T-helper 1 cell treated with Interleukin-12 subunit alpha and Interleukin-12 subunit beta and Interleukin-4 antibody, amounts not matched to agents 30 μg/mL and 1 μg/mL, for 36 hours (primary cell): Measurements from ENCODE around the gene XPO1.
"Not testable (repeated sequence)": the region's sequence is repeated elsewhere in the genome, so short reads cannot be mapped to it uniquely, and the experiment has no call there.

Experiments used
- H3K27ac Mint-ChIP-seq: one replicate; pipeline ENCODE4 v1.8.0; 2021; ENCODE audit warnings: mild to moderate bottlenecking, mixed read lengths
- H3K27me3 Mint-ChIP-seq: one replicate; pipeline ENCODE4 v1.8.0; 2021; ENCODE audit warnings: low read depth, mixed read lengths
- H3K36me3 Mint-ChIP-seq: one replicate; pipeline ENCODE4 v1.8.0; 2021; ENCODE audit warnings: low read depth, mixed read lengths
- H3K4me1 Mint-ChIP-seq: one replicate; pipeline ENCODE4 v1.8.0; 2021; ENCODE audit warnings: low read depth, mixed read lengths
- H3K4me3 Mint-ChIP-seq: one replicate; pipeline ENCODE4 v1.8.0; 2021; ENCODE audit warnings: mild to moderate bottlenecking, moderate library complexity, mixed read lengths
- H3K9me3 Mint-ChIP-seq: one replicate; pipeline ENCODE4 v1.8.0; 2021; ENCODE audit warnings: mixed read lengths

XPO1 gene

DNA sequence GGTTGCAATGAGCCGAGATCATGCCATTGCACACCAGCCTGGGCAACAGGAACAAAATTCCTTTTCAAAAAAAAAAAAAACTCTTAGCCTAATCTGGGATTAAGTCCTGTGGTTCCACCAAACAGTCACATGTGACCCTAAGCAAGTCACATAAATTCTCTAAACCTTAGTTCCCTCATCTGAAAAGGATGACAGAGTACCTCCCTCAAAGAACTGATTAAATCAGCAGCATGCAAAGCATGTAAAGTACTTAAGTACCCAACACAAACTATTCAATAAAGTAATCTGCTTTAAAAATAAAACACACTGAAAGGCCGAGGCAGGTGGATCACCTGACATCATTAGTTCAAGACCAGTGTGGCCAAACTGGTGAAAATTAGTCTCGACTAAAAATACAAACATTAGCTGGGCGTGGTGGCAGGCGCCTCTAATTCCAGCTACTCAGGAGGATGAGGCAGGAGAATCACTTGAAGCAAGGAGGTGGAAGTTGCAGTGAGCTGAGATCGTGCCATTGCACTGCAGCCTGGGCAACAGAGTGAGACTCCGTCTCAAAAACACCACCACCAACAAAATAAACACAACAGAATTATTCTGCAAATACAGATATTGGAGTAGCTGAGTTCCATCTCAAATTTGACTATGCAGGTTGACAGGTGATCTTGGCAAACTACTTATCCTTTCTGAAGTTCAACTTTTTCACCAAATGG, 74.2 kb downstream of the XPO1 start:
- peaks cover 19% of the 10 kb centered on the region for H3K4me1 Mint-ChIP-seq
- H3K36me3 Mint-ChIP-seq = peaks cover 8% of the 10 kb centered on the region
- no peak overlapping the region for H3K4me3 Mint-ChIP-seq
- H3K27ac Mint-ChIP-seq = no peak overlapping the region
- no peaks in the 10 kb centered on the region for H3K27me3 Mint-ChIP-seq
- H3K9me3 Mint-ChIP-seq = no peaks in the 10 kb centered on the region

DNA sequence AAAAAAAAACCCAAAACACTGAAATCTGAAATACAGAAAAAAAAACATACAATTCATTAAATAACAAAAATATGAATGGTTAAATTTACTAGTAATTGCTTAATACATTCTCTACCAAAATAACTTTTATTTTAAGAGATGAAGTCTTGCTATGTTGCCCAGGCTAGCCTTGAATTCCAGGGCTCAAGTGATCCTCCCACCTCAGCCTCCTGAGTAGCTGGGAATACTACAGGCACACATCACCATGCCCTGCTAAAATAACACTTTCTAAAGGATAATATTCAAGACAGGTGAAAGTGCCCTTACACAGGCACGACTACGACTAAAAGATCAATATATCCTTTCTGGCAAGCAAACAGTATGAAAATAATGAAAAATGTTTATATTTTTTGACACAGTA, 76.8 kb downstream of the XPO1 start:
- H3K27ac Mint-ChIP-seq = no peak overlapping the region
- no peaks in the 10 kb centered on the region for H3K9me3 Mint-ChIP-seq
- H3K27me3 Mint-ChIP-seq = no peaks in the 10 kb centered on the region
- H3K4me1 Mint-ChIP-seq = peaks cover 25% of the 10 kb centered on the region
- H3K4me3 Mint-ChIP-seq = no peak overlapping the region
- H3K36me3 Mint-ChIP-seq = peaks cover 6% of the 10 kb centered on the region

DNA sequence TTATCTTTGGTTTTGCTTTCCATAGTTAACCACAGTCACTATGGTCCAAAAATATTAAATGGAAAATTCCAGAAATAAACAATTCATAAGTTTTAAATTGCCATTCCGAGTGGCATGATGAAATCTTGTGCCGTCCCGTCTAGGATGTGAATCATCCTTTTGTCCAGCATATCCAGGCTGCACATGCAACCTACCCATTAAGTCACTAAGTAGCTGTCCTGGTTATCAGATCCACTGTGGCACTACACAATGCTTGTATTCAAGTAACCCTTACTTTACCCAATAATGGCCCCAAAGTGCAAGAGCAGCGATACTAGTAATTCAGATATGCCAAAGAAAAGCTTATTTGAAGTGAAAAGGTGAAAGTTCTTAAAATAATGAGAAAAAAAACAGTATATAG, 78.0 kb downstream of the XPO1 start:
- no peaks in the 10 kb centered on the region for H3K27me3 Mint-ChIP-seq
- H3K27ac Mint-ChIP-seq = no peak overlapping the region
- no peak overlapping the region for H3K4me3 Mint-ChIP-seq
- peaks cover 29% of the 10 kb centered on the region for H3K4me1 Mint-ChIP-seq
- no peaks in the 10 kb centered on the region for H3K9me3 Mint-ChIP-seq
- H3K36me3 Mint-ChIP-seq = peaks cover 10% of the 10 kb centered on the region

DNA sequence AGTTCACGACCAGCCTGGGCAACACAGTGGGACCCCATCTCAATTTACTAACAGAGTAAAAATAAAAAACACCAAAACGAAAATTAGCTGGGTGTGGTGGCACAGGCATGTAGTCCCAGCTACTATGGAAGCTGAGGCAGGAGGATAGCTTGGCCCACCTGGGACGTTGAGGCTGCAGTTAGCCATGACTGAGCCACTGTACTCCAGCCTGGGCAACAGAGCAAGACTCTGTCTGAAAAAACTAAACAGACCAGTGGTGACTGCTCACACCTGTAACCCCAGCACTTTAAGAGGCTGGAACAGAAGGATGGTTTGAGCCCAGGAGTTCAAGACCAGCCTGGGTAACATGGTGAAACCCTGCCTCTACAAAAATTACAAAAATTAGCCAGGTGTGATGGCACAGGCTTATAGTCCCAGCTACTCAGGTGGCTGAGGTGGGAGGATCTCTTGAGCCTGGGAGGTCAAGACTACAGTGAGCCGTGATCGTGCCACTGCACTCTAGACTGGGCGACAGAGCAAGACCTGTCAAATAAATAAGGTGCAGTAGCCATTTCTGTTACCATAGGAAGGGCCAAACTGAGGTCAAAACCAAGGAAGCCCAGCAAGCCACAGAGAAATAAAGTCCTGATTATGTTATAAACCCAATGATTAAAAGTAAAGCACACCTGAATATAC, 81.3 kb downstream of the XPO1 start:
- H3K4me1 Mint-ChIP-seq = peaks cover 28% of the 10 kb centered on the region
- H3K36me3 Mint-ChIP-seq = peaks cover 7% of the 10 kb centered on the region
- H3K4me3 Mint-ChIP-seq = no peak overlapping the region
- H3K27ac Mint-ChIP-seq = no peak overlapping the region
- no peaks in the 10 kb centered on the region for H3K27me3 Mint-ChIP-seq
- no peaks in the 10 kb centered on the region for H3K9me3 Mint-ChIP-seq

DNA sequence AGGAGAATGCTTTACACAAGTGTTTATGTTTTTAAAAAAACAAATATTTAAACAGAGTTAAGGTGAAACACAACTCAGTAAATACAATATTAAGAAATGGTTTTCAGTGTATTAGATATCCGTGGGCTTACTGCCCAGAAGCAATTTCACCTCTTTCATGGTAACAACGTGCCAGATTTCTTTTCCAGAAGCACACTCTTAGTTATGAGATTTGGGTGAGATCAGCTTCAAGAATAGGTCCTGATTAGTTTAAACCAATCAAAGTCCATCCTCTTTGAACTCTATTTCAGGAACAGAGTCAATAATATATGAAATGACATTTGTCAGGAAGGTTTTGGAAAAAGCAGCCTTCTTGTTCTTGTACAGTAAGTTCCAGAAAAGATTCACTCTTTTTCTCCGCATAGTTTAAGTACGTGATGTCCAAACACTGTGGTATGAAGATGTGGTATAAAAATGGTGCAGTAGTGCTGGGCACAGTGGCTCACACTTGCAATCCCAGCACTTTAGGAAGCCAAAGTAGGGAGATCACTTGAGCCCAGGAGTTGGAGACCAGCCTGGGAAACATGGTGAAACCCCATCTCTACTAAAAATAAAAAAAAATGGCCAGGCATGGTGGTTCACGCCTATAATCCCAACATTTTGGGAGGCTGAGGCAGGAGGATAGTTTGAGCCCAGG, 81.9 kb downstream of the XPO1 start:
- Mint-ChIP-seq H3K4me3 (no peak overlapping the region), H3K9me3 (no peaks in the 10 kb centered on the region), H3K36me3 (peaks cover 11% of the 10 kb centered on the region), H3K4me1 (peaks cover 25% of the 10 kb centered on the region), H3K27me3 (no peaks in the 10 kb centered on the region), H3K27ac (no peak overlapping the region)

DNA sequence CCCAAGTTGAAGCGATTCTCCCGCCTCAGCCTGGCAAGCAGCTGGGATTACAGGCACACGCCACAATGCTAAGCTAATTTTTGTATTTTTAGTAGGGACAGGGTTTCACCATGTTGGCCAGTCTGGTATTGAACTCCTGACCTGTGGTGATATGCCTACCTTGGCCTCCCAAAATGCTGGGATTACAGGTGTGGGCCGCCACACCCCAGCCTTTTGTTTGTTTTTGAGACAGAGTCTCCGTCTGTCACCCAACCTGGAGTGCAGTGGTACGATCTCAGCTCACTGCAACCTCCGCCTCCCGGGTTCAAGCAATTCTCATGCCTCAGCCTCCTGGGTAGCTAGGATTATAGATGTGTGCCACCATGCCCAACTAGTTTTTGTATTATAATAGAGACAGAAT, 83.2 kb downstream of the XPO1 start:
- H3K4me3 Mint-ChIP-seq, H3K27ac Mint-ChIP-seq: not testable (repeated sequence)
- peaks cover 22% of the 10 kb centered on the region for H3K4me1 Mint-ChIP-seq

DNA sequence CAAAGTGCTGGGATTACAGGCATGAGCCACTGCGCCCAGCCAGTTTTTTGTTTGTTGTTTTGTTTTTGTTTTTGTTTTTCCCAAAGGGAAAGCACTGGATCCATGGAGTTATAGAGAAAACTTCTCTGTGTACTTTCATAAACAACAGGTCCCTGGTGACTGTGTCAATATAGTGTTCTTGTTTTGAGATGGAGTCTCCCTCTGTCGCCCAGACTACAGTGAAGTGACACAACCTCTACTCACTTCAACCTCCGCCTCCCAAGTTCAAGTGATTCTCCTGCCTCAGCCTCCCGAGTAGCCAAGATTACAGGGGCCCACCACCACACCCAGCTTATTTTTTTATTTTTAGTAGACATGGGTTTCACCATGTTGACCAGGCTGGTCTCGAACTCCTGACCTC, 83.8 kb downstream of the XPO1 start:
- H3K4me1 Mint-ChIP-seq = peaks cover 24% of the 10 kb centered on the region
- H3K27ac Mint-ChIP-seq = no peak overlapping the region
- no peak overlapping the region for H3K4me3 Mint-ChIP-seq
- peaks cover 3% of the 10 kb centered on the region for H3K9me3 Mint-ChIP-seq
- no peaks in the 10 kb centered on the region for H3K27me3 Mint-ChIP-seq
- peaks cover 19% of the 10 kb centered on the region for H3K36me3 Mint-ChIP-seq

More for the DNA sequence above, 83.2 kb downstream of the XPO1 start:
- H3K27me3 Mint-ChIP-seq, H3K9me3 Mint-ChIP-seq: not testable (repeated sequence)
- H3K36me3 Mint-ChIP-seq = peaks cover 18% of the 10 kb centered on the region

DNA sequence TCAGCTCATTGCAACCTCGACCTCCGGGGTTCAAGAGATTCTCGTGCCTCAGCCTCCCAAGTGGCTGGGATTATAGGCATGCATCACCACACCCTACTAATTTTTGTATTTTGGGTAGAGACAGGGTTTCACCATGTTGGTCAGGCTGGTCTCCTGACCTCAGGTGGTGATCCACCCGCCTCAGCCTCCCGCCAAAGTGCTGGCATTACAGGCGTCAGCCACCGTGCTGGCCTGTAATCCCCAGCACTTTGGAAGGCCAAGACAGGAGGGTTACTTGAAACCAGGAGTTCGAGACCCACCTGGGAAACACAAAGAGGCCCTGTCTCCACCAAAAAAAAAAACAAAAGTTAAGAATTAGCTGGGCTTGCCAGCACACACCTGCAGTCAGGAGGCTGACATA, 85.8 kb downstream of the XPO1 start:
- H3K27me3 Mint-ChIP-seq = no peaks in the 10 kb centered on the region
- peaks cover 3% of the 10 kb centered on the region for H3K9me3 Mint-ChIP-seq
- peaks cover 29% of the 10 kb centered on the region for H3K36me3 Mint-ChIP-seq
- H3K4me1 Mint-ChIP-seq = peaks cover 12% of the 10 kb centered on the region
- H3K4me3 Mint-ChIP-seq = no peak overlapping the region
- H3K27ac Mint-ChIP-seq = no peak overlapping the region

DNA sequence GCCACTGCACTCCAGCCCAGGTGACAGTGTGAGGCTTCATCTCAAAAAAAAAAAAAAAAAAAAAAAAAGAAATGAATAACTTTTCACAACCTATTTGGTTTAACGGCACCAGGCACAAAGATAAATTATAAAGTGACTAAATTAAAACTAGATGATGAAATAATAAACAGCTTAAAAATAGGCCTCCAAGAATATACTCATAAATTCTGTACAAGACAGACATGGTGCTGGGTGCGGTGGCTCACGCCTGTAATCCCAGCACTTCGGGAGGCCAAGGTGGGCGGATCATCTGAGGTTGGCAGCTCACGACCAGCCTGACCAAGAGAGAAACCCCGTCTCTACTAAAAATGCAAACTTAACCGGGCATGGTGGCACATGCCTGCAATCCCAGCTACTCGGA, 87.0 kb downstream of the XPO1 start:
- Mint-ChIP-seq H3K4me1 (peaks cover 12% of the 10 kb centered on the region), H3K27ac (no peak overlapping the region)

DNA sequence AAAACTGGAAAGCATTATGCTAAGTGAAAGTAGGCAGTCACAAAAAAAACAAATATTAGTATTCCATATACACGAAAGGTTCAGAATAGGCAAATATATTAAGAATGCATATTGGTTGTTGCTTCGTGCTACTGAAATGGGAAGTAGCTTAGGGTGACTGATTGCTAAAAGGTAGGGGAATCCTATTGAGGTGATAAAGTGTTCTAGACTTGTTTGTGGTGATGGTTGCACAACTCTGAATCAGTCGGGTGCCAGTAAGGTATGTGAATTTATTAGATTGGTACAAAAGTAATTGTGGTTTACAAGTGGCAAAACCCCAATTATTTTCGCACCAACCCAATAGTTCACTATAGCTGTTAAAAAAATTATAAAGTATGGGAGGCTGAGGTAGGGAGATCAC, 88.0 kb downstream of the XPO1 start:
- Mint-ChIP-seq H3K27me3 (no peaks in the 10 kb centered on the region), H3K4me3 (no peak overlapping the region), H3K9me3 (peaks cover 3% of the 10 kb centered on the region), H3K36me3 (peaks cover 27% of the 10 kb centered on the region), H3K27ac (no peak overlapping the region), H3K4me1 (peaks cover 8% of the 10 kb centered on the region)

More for the DNA sequence above, 87.0 kb downstream of the XPO1 start:
- no peak overlapping the region for H3K4me3 Mint-ChIP-seq
- no peaks in the 10 kb centered on the region for H3K27me3 Mint-ChIP-seq
- peaks cover 31% of the 10 kb centered on the region for H3K36me3 Mint-ChIP-seq
- peaks cover 3% of the 10 kb centered on the region for H3K9me3 Mint-ChIP-seq

DNA sequence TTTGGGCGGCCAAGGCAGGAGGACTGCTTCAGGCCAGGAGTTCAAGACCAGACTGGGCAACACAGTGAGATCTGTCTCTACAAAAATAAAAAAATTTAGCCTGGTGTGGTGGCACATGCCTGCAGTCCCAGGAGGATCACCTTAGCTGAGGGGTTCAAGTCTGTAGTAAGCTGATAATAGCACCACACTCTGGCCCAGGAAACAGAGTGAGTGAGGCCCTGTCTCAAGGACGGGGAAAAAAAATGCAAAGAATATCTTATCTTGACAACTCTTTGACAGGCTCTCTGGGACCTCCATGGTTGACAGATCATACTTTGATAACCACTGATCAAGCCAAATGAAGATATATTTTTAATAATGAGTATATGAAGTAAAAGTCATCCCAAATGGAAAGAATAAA, 89.9 kb downstream of the XPO1 start:
- Mint-ChIP-seq H3K27ac (no peak overlapping the region), H3K36me3 (peaks cover 36% of the 10 kb centered on the region), H3K27me3 (no peaks in the 10 kb centered on the region), H3K4me3 (no peak overlapping the region), H3K4me1 (peaks cover 14% of the 10 kb centered on the region), H3K9me3 (peaks cover 3% of the 10 kb centered on the region)

DNA sequence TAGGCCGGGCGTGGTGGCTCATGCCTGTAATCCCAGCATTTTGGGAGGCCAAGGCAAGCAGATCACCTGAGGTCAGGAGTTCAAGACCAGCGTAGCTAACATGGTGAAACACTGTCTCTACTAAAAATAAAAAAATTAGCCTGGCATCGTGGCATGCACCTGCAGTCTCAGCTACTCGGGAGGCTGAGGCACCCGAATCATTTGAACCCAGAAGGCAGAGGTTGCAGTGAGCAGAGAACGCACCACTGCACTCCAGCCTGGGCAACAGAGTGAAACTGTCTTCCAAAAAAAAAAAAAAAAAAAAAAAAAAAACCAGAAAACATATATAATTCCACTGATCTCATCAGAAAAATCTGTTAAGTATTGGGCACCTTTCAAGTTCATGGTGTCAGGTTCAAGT, 91.2 kb downstream of the XPO1 start:
- peaks cover 37% of the 10 kb centered on the region for H3K36me3 Mint-ChIP-seq
- not testable (repeated sequence) for H3K27ac Mint-ChIP-seq, H3K9me3 Mint-ChIP-seq, H3K27me3 Mint-ChIP-seq, H3K4me3 Mint-ChIP-seq
- peaks cover 19% of the 10 kb centered on the region for H3K4me1 Mint-ChIP-seq

DNA sequence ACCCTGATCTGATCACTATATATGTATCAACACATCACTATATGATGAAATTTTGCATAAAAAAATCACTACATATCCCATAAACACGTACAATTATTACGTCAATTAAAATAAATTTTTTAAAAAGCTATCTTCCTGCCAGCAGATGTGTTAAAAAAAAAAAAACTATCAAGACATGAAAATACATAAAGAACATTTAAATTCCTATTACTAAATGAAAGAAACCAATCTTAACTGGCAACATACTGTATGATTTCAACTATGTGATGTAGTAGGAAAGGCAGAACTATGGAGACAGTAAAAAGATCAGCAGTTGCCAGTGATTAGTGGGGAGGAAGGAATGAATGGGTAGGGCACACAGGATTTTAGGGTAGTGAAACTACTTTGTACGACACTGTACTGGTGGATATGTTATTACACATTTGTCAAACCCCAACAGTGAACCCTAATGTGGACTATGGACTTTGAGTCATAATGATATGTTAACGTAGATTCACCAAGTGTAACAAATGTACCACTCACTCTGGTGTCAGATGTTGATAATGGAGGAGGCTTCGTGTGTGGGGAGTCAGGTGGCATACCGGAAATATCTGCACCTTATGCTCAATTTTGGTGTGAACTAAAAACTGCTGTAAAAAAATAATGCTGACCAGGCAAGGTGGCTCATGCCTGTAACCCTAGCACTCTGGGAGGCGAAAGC, 94.7 kb downstream of the XPO1 start:
- Mint-ChIP-seq H3K4me1 (peaks cover 26% of the 10 kb centered on the region), H3K4me3 (no peak overlapping the region), H3K27ac (no peak overlapping the region), H3K36me3 (peaks cover 24% of the 10 kb centered on the region), H3K9me3 (no peaks in the 10 kb centered on the region), H3K27me3 (no peaks in the 10 kb centered on the region)

DNA sequence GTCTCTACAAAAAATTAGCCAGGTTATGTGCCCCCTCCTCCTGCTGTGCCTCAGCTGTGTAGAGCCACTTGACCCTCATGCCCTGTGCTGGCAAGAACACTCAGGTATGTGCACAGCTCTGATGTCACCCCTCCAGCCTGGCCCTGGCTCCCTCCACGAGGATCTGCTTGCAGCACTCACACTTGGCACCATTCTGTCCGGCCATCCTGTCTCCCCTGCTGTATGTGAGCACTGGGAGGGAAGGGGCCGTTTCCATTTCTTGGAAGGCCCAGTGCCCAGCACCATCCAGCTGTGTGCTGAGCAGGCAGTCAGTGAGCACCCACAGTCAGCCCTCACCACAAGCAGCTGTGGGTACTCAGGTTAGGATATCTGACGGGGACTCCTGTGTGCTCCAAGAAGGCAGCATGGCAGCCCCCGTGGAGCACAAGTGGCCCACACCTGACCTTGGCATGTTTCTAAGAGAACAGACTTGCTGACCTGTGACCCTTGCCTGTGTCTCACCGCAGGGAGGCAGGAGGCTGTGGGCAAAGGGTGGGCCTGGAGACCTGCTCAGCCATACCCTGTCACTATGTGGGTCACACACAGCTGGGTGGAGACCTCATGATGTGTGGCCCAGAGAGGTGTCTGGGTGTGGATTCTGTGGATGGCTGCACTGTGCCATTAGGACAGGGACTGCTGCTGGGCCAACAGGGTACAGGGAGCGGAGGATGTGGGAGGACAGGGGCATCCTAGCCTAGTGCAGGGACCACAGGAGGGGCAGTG, 98.7 kb downstream of the XPO1 start:
- Mint-ChIP-seq H3K27ac (no peak overlapping the region), H3K27me3 (no peaks in the 10 kb centered on the region), H3K4me1 (peaks cover 42% of the 10 kb centered on the region), H3K4me3 (no peak overlapping the region), H3K9me3 (peaks cover 9% of the 10 kb centered on the region), H3K36me3 (peaks cover 19% of the 10 kb centered on the region)
